ENCODE data around the gene TIMM50. TPM values are rescaled to one million over a fixed set of nuclear protein-coding genes. Genes with fewer than 3 reads are reported as not detected.
"Not testable (repeated sequence)": the region's sequence is repeated elsewhere in the genome, so short reads cannot be mapped to it uniquely, and the experiment has no call there.

TIMM50 gene
- 49.2 TPM for polyA plus RNA-seq (ENCODE audit: insufficient read length)

- peak; percentile 75 for DNase-seq (ENCODE audit: low read depth)
Measured at GRCh38 chr19:39480337-39481228, at the start of gene TIMM50. TIMM50 (plus strand) TSS chr19:39480838; CDS start chr19:39480854, 16 bp downstream.

- no peak for DNase-seq (ENCODE audit: low read depth)
Measured at GRCh38 chr19:39432677-39433025, 48.0 kb upstream of the TIMM50 start.

- DNase-seq (ENCODE audit: low read depth) = no peak
Measured at GRCh38 chr19:39433480-39434079, 47.1 kb upstream of the TIMM50 start.

- DNase-seq (ENCODE audit: low read depth) = no peak
Measured at GRCh38 chr19:39434123-39435076, 46.2 kb upstream of the TIMM50 start.

- DNase-seq (ENCODE audit: low read depth) = peak; percentile 90
Measured at GRCh38 chr19:39435499-39436349, 44.9 kb upstream of the TIMM50 start, which contains the start of gene RPS16. RPS16 (minus strand) TSS chr19:39435949; CDS start chr19:39435895, 54 bp downstream.

GRCh38 chr19:39436350-39436716 lies 44.3 kb upstream of the TIMM50 start:
- DNase-seq (ENCODE audit: low read depth) = no peak

GRCh38 chr19:39438270-39438934 lies 42.2 kb upstream of the TIMM50 start:
- no peak for DNase-seq (ENCODE audit: low read depth)

- DNase-seq (ENCODE audit: low read depth) = no peak
Measured at GRCh38 chr19:39444598-39445195, 35.9 kb upstream of the TIMM50 start.

- peak; percentile 86 for DNase-seq (ENCODE audit: low read depth)
Measured at GRCh38 chr19:39445196-39446111, 35.2 kb upstream of the TIMM50 start, which contains the start of gene SUPT5H. SUPT5H (plus strand) TSS chr19:39445582; CDS start chr19:39445891, 309 bp downstream.

GRCh38 chr19:39446365-39447084 lies 34.1 kb upstream of the TIMM50 start:
- DNase-seq (ENCODE audit: low read depth) = no peak

- no peak for DNase-seq (ENCODE audit: low read depth)
Measured at GRCh38 chr19:39448271-39448670, 32.4 kb upstream of the TIMM50 start.

GRCh38 chr19:39449116-39449797 lies 31.4 kb upstream of the TIMM50 start:
- no peak for DNase-seq (ENCODE audit: low read depth)

GRCh38 chr19:39451257-39451656 lies 29.4 kb upstream of the TIMM50 start:
- not testable (repeated sequence) for DNase-seq (ENCODE audit: low read depth)

GRCh38 chr19:39463403-39463802 lies 17.2 kb upstream of the TIMM50 start:
- no peak for DNase-seq (ENCODE audit: low read depth)

GRCh38 chr19:39465956-39466747 lies 14.5 kb upstream of the TIMM50 start:
- no peak for DNase-seq (ENCODE audit: low read depth)

GRCh38 chr19:39467941-39468340 lies 12.7 kb upstream of the TIMM50 start:
- no peak for DNase-seq (ENCODE audit: low read depth)

- no peak for DNase-seq (ENCODE audit: low read depth)
Measured at GRCh38 chr19:39469036-39469435, 11.6 kb upstream of the TIMM50 start.
